RWPE2 (cell line): ENCODE measurements around the gene LCE5A.
"Not testable (repeated sequence)": the region's sequence is repeated elsewhere in the genome, so short reads cannot be mapped to it uniquely, and the experiment has no call there.

Source experiments
- ATAC-seq: fragments of 200-7000 bp; cut with Tn5 transposase; 3 replicates; pipeline ENCODE4 v1.9.1; 2021; ENCODE audit warnings: low read depth
- DNase-seq: peaks from one replicate; pipeline ENCODE4 v3.0.0-alpha.2; 2020; ENCODE audit warnings: low spot score
- H3K27ac ChIP-seq: fragments of 450-650 bp; 2 replicates; pipeline ENCODE4 v1.5.1; 2017; ENCODE audit warnings: mild to moderate bottlenecking; ENCODE audit not compliant: poor library complexity, severe bottlenecking
- H3K27me3 ChIP-seq: fragments of 250-450 bp; sonication (Bioruptor Pico); 2 replicates; pipeline ENCODE4 v1.5.1; 2021; ENCODE audit warnings: mild to moderate bottlenecking, moderate library complexity; ENCODE audit not compliant: insufficient read depth, poor library complexity, severe bottlenecking
- H3K36me3 ChIP-seq: fragments of 250-450 bp; sonication (Bioruptor Pico); 2 replicates; pipeline ENCODE4 v1.5.1; 2020; ENCODE audit warnings: low read depth, mild to moderate bottlenecking, moderate library complexity
- H3K4me1 ChIP-seq: fragments of 250-450 bp; sonication (Bioruptor Pico); 2 replicates; pipeline ENCODE4 v1.5.1; 2021; ENCODE audit warnings: mild to moderate bottlenecking, moderate library complexity; ENCODE audit not compliant: insufficient read depth, poor library complexity, severe bottlenecking
- H3K4me3 ChIP-seq: fragments of 250-450 bp; sonication (Bioruptor Pico); 2 replicates; pipeline ENCODE4 v1.5.1; 2021; ENCODE audit warnings: mild to moderate bottlenecking, moderate library complexity; ENCODE audit not compliant: severe bottlenecking
- H3K9me3 ChIP-seq: fragments of 250-450 bp; sonication (Bioruptor Pico); 2 replicates; pipeline ENCODE4 v1.5.1; 2021; ENCODE audit warnings: mild to moderate bottlenecking, moderate library complexity; ENCODE audit not compliant: severe bottlenecking
- CTCF ChIP-seq: fragments of 450-650 bp; IDR thresholded peaks from one replicate; pipeline ENCODE4 v1.5.1; 2017; ENCODE audit warnings: mild to moderate bottlenecking, moderate library complexity; ENCODE audit not compliant: poor library complexity, severe bottlenecking

Gene LCE5A

GRCh38 chr1:152543820-152544219 lies 33.2 kb downstream of the LCE5A start:
- DNase-seq: no peak
- Histone ChIP-seq H3K4me3 (no peak overlapping the region), H3K4me1 (no peaks in the 10 kb centered on the region), H3K36me3 (no peaks in the 10 kb centered on the region), H3K27ac (no peak overlapping the region), H3K27me3 (no peaks in the 10 kb centered on the region), H3K9me3 (no peaks in the 10 kb centered on the region)
- TF ChIP-seq CTCF: peak; percentile 28
- ATAC-seq: no peak

- Histone ChIP-seq H3K4me3 (no peak overlapping the region), H3K36me3 (no peaks in the 10 kb centered on the region), H3K27ac (no peak overlapping the region), H3K27me3 (peaks cover 4% of the 10 kb centered on the region), H3K9me3 (no peaks in the 10 kb centered on the region), H3K4me1 (no peaks in the 10 kb centered on the region)
- no peak for ATAC-seq
- TF ChIP-seq CTCF: no peak
- no peak for DNase-seq
These were observed 36.1 kb downstream of the LCE5A start for GRCh38 chr1:152546704-152547103.

- DNase-seq, H3K27me3 ChIP-seq, ATAC-seq, H3K9me3 ChIP-seq, H3K4me3 ChIP-seq, H3K27ac ChIP-seq, H3K4me1 ChIP-seq, H3K36me3 ChIP-seq: not testable (repeated sequence)
These were observed 37.8 kb downstream of the LCE5A start for GRCh38 chr1:152548358-152548757.
